Right ventricle myocardium superior (tissue), 1 donor: Measurements from ENCODE around the gene TMEM184B. TPM values are rescaled to one million over a fixed set of nuclear protein-coding genes. Genes with fewer than 3 reads are reported as not detected.

Experiments used
- ATAC-seq: fragments of 200-7000 bp; cut with Tn5 transposase; one replicate; pipeline ENCODE4 v1.9.1; 2020; ENCODE audit warnings: mild to moderate bottlenecking; ENCODE audit not compliant: poor library complexity
- DNase-seq: peaks from one replicate; pipeline ENCODE4 v3.0.0-alpha.2; 2020
- intact Hi-C: fragments of 100-400 bp; cut with DNase I; formaldehyde crosslinking; loops from one replicate; pipeline ENCODE4 v1.11.2; 2022
- total RNA-seq: library from RNA; stranded (reverse); fragmentation: NEBNext Ultra II Directional; extraction: Animal tissue kit (Norgen Biotek cat#: 25700); gene quantifications from one replicate; pipeline ENCODE4 v1.2.1, GENCODE V29; 2021
- donor health status: DM: no; HTN: yes; CAD: no; lungs with severe emphysema.

The TMEM184B gene
- total RNA-seq, 1 donor from 2014 or later: 42.2 TPM

DNA sequence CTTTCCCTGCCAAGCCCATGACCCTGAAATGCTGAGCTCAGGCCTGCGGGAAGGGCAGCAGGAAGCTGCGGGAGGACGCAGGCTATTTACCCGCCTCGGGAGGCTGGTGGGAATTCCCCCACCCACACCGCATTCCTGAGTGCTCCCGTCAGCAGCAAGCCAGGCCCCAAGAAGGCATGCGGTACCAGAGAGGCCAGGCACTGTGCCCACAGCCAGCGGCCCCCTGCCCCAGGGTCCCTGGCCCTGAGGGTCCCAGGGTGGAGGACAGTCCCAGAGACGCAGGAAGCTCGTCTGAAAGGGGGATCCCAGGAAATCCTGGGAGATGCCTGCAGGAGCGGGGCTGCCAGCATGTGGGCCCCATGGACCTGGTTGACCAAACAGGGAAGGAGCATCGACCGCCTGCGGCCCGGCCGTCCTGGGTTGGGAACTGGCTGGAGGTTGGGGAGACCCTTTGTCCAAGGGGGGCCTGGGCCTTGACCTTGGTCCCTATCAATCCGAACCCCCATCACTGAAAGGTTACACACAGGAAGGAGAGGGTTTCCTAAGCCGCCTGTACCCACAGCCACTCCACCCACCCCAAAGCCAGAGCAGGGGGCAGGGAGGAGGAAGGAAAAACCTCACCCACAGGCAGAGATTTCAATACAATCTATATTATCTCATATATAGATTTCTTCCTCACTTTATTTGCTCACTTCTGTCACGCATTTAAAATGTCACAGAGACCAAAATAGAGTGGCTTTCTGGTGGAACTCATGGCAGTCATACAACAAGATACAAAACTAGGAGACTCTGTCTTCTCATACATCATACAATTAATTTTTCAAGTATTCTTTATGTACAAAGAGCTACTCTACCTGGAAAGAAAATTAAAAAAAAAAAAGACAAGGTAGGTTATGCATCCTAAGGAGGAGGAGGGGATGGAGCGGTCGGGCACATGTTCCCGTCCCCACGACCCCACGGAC lies 53.9 kb downstream of the TMEM184B start:
- peak; percentile 81 for DNase-seq
- ATAC-seq: peak; percentile 80
- intact Hi-C loops: no loop called here

DNA sequence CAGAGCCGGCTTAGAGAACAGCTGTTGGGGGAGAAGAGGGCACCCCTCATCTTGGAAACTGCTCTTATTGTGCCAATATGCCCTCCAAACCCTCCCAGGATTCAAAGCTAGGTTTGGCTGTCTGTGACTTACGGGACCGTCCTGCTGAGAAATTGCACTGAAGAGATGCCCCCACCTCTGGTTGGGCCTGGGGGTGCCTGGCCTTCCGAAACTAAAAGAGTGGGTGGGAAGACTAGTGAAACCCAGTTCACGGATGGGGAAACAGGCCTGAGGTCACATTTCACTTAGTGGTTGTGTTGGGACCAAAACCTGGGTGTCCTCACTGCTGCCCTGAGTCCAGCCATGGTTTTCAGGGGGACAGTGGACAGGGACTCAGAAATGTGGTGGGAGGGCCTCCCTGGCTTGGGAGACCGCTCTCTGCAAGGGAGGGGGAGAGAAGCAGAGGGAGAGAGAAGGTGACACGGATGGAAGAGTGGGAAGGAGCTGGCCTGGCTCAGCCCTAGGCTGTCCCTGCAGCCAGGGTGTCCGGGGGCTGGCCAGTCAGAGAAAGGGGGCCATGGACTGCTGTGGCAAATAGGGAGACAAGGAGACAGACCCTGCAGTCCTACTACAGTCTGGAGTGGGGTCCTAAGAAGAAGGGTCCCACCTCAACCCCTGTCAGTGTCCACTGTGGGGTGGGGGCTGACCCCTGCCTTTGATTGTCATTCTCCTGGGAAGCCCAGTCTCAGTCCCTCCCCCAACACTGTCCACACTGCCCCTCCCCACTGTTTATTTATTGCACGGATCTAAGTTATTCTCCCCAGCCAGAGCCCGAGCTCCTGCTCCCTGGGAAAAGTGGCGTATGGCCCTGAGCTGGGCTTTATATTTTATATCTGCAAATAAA lies 57.4 kb downstream of the TMEM184B start:
- intact Hi-C loops: no loop called here
- DNase-seq: no peak
- ATAC-seq: no peak

DNA sequence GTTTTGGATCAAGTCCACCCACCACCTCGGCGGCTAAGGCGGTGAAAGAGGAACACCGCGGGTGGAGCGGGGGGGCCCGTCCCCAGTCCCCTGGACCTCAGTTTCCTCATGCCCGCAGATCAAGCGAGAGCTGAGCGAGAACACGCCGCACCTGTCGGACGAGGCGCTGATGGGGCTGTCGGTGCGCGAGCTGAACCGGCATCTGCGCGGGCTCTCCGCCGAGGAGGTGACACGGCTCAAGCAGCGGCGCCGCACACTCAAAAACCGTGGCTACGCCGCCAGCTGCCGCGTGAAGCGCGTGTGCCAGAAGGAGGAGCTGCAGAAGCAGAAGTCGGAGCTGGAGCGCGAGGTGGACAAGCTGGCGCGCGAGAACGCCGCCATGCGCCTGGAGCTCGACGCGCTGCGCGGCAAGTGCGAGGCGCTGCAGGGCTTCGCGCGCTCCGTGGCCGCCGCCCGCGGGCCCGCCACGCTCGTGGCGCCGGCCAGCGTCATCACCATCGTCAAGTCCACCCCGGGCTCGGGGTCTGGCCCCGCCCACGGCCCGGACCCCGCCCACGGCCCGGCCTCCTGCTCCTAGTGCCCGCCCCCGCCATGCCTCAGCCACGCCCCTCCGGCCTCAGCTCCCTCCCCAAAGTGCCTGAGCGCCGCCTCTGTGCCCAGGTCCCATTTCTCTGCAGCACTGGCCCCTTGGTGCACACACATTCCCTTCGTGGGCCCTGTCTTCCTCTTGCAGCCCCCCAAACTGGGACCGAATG lies 58.3 kb downstream of the TMEM184B start:
- ATAC-seq (peak; percentile 55), DNase-seq (peak; percentile 73)
- intact Hi-C loops: no loop called here

DNA sequence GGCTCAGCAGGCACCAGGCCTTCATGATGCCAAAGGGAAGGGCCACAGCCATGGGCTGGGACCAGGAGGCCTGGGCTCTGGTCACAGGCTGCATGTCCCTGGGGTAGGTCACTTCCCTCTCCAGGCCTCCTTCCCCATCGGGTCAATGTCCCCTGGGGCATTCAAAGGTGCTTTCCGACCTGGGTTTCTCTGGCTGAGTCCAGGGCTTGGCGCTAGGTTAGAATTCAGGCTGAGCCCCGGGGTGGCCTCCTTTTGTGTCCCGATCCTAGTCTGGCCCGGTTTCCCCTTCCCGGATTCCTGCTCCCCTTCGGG lies 58.9 kb downstream of the TMEM184B start:
- DNase-seq (no peak), ATAC-seq (no peak)
- intact Hi-C loops: no loop called here

DNA sequence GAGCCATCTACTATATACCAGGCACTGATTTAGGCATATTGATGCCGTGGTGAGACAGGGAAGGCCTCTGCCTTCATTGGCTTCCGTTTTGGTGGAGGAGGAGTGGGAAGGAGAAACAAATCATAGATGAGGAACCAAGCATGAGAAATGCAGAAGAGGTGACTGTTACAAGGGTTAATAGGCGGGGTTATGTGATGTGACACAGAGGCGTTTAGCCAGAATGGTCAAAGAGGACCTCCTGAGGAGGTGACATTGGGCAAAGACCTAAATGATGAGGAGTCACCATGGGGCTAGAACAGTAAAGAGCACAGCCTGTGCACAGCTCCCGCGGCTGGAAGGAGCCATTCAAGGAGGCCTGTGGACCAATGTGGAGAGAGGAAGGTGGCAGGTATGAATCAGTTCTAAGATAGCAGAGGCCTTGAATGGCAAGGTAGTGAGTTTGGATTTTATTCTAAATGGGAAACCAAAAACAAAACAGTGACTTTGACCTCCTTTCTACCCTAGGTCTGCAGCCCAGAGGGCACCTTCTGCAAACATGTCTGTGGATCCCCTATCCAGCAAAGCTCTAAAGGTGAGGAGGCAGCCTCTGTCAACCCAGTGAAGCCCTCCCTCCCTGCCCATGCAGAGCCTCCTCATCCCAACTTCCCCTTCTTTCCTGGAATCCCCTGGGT lies 59.4 kb downstream of the TMEM184B start:
- ATAC-seq (no peak), DNase-seq (no peak)
- intact Hi-C loops: no loop called here

DNA sequence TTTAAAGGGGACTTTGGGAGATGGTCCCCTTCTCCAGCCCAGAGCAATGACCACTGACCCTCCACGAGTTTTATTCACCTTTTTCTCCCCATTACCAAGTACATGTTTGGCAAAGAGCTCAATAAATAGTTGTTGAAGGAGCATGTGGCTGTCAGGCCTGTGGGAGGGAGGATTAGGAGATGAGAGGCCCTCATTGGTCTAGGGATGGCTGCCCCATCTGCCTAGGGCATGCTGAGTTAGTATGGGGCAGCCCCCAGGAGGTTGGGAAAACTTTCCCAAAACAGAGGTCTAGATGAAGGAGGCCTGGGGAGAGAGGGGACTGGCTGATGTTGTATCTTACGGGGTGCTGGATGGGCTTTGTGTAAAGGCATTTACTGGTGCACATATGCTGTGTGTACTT lies 60.4 kb downstream of the TMEM184B start:
- intact Hi-C loops: no loop called here
- ATAC-seq (no peak), DNase-seq (no peak)

DNA sequence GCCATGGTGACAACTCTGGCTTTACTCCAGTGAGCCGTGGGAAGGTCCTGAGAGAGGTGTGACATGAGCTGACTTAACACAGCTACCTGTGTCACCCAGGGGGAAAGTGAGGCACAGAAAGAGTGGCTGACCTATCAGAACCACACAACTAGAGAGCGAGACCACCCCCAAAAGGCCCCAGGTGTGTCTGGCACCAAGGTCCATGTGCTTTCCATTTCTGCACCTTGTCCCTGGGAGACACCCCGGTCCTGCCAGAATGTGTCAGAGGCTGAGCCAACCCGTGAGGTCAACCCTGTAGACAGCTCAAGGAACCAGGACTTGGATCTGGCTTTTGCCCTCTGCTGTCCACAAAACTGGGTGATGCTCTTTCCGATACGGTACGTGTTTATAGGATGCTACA lies 61.3 kb downstream of the TMEM184B start:
- intact Hi-C loops: no loop called here
- no peak for DNase-seq

DNA sequence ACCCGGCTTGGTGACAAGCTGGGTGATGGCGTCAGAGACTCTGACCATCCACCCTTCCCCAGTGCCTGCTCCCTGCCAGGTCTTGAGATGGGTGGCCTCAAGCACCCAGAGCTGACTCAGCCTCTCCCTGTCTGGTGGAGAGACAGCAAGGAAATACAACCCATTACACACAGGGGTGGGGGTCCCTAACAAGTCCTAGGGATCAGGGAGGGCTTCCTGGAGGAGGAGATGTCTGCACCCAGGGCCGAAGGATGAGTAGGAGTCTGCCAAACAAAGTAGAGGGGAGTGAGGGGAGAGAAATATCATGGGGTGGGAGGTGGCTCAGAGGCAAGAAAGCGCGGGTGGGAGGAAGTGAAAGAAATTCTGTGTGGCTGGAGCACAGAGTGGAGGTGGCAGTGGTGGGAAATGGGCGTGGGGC lies 64.2 kb downstream of the TMEM184B start:
- DNase-seq (no peak), ATAC-seq (no peak)
- intact Hi-C loops: no loop called here

More for the DNA sequence above, 61.3 kb downstream of the TMEM184B start:
- ATAC-seq: no peak

DNA sequence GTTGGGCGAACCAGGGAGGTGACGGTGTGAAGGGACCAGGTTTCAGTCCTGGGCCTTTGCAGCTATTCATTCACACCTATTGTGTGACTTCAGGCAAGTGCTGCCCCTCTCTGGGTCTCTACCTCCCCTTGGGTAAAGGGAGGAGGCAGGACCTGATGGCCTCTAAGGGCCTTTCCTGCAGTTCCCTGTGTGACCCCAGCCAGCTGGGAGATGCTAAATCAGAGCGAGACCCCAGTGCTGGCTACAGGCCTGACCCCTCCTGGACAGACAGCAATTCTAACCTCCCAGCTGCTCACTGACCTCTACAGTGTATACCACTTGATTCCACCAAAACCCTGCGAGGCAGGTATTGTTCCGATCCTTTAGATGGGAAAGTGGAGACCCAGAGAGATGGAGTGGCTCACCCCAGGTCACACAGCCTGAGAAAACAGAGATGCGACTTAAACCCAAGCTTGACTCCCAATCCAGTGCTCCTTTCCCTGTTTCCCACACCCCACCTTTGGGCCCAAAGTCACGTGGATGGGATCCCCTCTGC lies 64.8 kb downstream of the TMEM184B start:
- intact Hi-C loops: loop anchor here (2.0 kb wide), 1 partner anchor 21 kb away; no protein-coding TSS in a partner anchor
- ATAC-seq (no peak), DNase-seq (no peak)

DNA sequence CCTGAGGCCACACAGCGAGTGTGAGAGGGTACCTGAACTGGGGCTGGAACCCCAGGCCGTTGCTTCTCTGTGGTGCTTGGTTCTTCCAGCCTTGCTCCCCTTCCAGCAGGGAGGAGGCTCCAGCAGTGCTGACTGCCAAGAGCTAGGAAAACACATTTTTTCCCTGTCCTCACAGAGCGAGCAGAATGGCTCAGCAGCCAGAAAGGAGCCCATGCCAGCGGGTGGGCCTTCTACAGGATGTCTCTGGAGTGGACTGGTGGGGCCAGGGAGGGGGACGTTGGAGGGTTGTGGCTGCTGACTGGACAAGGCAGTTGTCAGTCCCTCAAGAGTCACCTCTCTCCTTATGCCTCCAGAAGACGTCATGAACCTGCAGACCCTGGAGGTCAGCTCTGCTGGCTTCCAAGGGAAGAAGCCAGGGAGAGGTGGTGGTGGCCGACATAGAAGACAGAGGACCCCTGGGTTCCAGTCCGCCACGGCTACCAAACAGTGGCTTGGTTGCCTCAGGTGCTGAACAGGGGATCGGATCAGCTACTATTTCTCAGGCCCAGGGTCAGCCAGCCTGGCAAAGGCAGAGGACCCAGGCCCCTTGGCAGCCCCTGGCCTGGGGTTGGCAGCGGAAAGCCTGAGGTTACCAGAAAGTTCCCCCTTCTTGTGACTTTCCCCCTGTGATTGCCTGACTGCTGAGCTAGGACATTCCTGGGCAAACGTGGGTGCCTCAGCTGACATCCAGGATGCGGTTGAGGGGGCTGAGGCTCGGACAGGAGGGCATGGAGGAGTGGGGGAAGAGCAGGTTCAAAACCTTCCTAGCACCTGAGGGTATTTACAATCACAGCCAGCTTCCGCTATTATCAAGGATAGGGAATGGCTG lies 67.3 kb downstream of the TMEM184B start:
- intact Hi-C loops: loop anchor here (2.0 kb wide), 1 partner anchor 23 kb away; no protein-coding TSS in a partner anchor
- peak; percentile 90 for DNase-seq
- ATAC-seq: peak; percentile 41

DNA sequence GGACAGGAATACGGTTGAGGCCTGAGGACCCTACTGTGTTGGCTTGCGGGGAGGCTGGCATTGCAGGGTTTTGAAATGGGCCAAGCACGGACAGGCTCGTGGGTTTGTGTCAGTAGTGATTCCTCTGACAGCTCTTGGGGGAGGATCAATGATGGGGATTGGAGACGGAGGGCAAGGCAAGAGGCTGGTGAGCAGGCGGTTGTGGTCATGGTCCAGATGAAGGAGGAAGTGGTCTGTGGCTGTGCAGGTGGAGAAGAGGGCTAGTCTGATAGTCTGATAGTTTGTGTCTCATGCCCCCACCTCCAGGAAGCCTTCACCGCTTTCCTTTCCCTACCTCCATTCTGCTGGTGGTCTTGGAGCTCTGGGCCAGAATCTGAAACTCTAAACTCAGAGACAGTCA lies 68.0 kb downstream of the TMEM184B start:
- intact Hi-C loops: no loop called here
- ATAC-seq: no peak
- no peak for DNase-seq

DNA sequence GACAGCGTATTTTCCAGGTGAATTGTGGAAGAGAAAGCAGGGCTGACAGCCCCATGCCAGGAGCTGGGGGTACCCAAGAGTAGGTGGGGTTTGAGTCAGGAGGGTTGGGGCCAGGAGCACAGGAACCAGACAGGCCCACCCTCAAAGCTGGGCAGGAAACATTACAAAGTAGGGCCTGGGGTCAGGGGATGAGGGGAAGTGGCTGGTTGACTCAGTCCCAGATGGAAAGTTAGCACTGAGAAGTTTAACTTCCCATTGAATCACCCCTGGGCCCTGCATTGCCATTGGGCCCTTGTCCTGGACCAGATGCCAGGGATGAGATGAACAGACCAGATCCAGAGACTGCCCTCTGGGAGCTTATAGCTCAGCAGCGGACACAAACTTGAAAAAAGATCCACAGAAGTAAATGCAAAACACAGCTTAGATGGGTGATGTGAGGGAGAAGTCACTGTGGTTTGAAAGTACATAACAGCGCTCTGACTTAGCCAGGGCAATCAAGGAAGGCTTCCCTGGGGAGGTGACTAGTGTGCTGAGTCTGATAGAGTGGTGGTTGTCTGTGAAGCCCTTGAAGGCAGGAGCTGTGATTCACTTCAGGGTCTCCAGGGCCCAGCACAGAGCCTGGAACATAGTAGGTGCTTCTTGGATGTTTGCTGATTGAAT lies 68.8 kb downstream of the TMEM184B start:
- intact Hi-C loops: no loop called here
- DNase-seq (no peak), ATAC-seq (no peak)

DNA sequence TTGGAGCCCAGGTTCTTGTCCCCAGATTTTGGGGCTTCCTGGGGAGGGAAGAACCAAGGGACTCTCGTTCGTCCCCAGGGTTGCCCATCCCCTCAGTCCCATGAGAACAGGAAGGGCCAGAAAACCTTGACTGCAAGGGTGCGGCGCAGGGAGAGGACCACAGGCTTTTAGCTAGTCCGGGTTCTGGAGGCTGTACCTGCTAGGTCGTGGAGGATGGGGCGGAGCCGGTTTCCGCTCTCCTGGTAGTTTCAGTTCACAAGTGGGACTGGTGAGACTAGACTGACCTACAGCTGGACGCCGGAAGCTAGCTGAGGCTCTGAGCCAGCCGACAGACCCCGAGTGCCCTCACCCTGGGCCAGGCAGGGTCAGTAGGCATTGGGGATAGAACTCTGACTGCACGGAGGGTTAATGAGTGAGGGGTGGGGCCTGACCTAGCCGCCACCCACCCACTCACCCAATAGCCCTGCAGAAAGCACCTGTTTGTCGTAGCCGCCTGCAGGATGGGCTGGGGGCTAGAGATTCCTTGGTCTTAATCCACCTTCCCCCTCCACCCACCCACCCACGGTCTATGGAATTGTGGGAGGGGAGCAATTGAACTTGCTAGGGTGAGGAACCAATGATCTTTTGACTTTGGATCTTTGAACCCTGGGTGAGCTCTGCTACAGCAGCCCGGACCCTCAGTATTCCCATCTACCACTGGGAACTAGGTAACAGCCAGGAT lies 69.6 kb downstream of the TMEM184B start:
- DNase-seq (no peak), ATAC-seq (no peak)
- intact Hi-C loops: no loop called here

DNA sequence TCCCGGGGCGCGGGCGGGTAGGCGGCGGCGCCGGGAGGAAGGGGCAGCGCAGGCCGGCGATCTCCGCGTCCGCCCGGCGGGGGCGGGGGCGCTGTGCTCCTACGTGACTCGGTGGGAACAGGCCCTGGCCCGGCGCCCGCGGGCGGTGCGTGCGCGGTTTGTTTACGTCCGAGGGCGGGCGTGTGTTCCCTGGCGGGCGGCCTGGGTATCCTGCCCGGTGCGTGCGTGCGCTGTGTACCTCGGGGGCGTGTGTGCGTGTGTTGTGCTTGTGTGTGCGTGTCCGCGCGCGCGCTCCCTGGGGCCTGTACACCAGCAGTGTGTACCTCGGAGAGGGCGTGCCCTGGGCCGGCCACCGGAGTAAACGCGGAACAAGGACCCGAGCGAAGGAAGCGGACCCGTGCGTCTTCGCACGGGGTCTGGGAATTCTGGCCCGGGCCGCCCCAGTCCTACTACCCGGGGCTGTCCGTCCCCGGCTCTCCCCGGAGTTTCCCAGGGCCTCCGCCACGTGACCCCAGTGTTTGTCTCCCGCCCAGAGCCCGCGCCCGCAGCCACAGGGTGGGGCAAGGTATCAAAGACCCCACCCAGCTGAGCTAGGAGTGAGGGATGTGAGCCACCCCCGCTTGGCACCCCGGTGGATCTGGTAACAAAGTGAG lies 70.2 kb downstream of the TMEM184B start:
- DNase-seq (peak; percentile 93), ATAC-seq (peak; percentile 68)
- intact Hi-C loops: no loop called here

DNA sequence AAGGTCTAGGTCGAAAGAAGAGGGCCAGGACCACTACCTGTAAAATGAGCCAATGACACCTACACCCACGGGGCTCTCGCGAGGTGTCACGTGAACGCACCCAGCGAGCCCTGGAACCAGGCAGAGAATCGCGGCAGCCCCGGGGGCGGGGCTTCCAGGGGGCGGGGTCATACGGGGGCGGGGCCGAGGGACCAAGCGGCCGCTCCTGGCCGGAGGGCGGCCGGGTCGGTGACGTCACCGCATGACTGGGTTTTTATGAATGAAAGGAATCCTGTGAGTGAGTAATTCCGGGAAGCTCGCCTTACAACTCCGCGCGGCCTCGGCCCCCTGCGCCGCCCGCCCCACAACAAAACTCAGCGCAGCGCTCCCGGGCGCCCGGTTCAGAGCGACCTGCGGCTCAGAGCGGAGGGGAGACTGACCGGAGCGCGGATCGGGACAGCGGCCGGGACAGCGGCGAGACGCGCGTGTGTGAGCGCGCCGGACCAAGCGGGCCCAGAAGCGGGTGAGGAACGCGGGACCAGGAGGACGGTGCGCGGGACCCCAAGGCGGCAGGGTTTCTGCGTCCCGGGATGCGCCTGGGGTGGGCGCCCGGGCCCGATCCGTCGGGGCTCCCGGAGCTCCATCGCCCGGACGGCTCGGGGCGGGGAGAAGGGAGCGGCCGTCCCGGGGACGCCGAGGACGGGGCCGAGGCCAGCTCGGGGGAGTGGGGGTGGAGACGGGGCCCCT lies 70.9 kb downstream of the TMEM184B start, which contains the start of gene MAFF:
Gene MAFF, plus strand, starts transcription at position 284 of the 726 bp plus-strand sequence. CDS start 11,860 bp downstream, outside the sequence.
- DNase-seq: peak; percentile 98
- intact Hi-C loops: no loop called here
- peak; percentile 90 for ATAC-seq
